Activated CD8-positive, alpha-beta memory T cell treated with anti-CD3 and anti-CD28 coated beads, Interleukin-2, amount 50 U/mL, for 24 hours (primary cell): Measurements from ENCODE around the gene STK32B.
"Not testable (repeated sequence)": the region's sequence is repeated elsewhere in the genome, so short reads cannot be mapped to it uniquely, and the experiment has no call there.

ENCODE experiments used
- DNase-seq: peaks from one replicate; pipeline ENCODE4 v3.0.0-alpha.2; 2020; ENCODE audit errors: extremely low read depth

Gene STK32B

GRCh38 chr4:5030221-5030620 is 21.1 kb upstream of the STK32B start:
- DNase-seq: no peak

GRCh38 chr4:5030927-5031326 is 20.4 kb upstream of the STK32B start:
- no peak for DNase-seq

- DNase-seq: no peak
Measured at GRCh38 chr4:5032813-5033212, 18.5 kb upstream of the STK32B start.

- DNase-seq: no peak
Measured at GRCh38 chr4:5033281-5033841, 17.9 kb upstream of the STK32B start.

GRCh38 chr4:5034206-5034605 is 17.1 kb upstream of the STK32B start:
- no peak for DNase-seq

- DNase-seq: no peak
Measured at GRCh38 chr4:5036239-5036638, 15.0 kb upstream of the STK32B start.

- DNase-seq: no peak
Measured at GRCh38 chr4:5037553-5038551, 13.4 kb upstream of the STK32B start.

- DNase-seq: no peak
Measured at GRCh38 chr4:5039800-5040199, 11.5 kb upstream of the STK32B start.

GRCh38 chr4:5040856-5041620 is 10.2 kb upstream of the STK32B start:
- DNase-seq: no peak

GRCh38 chr4:5041699-5042098 is 9.6 kb upstream of the STK32B start:
- no peak for DNase-seq

- no peak for DNase-seq
Measured at GRCh38 chr4:5043579-5043978, 7.7 kb upstream of the STK32B start.

- DNase-seq: no peak
Measured at GRCh38 chr4:5044341-5044740, 6.9 kb upstream of the STK32B start.

- DNase-seq: no peak
Measured at GRCh38 chr4:5045097-5045496, 6.2 kb upstream of the STK32B start.

- no peak for DNase-seq
Measured at GRCh38 chr4:5048721-5049120, 2.6 kb upstream of the STK32B start.

- DNase-seq: no peak
Measured at GRCh38 chr4:5050520-5051277, 581 bp upstream of the STK32B start.

- DNase-seq: no peak
Measured at GRCh38 chr4:5052204-5052702, 973 bp downstream of the STK32B start.

- DNase-seq: no peak
Measured at GRCh38 chr4:5052726-5053425, 1.6 kb downstream of the STK32B start.

- no peak for DNase-seq
Measured at GRCh38 chr4:5054532-5054931, 3.3 kb downstream of the STK32B start.

GRCh38 chr4:5055411-5055810 is 4.1 kb downstream of the STK32B start:
- DNase-seq: no peak

- DNase-seq: no peak
Measured at GRCh38 chr4:5066101-5066500, 14.8 kb downstream of the STK32B start.

GRCh38 chr4:5066968-5067367 is 15.7 kb downstream of the STK32B start:
- DNase-seq: not testable (repeated sequence)
